NCI-H128 (cell line): Measurements from ENCODE around the gene MYCL.
"Not testable (repeated sequence)": the region's sequence is repeated elsewhere in the genome, so short reads cannot be mapped to it uniquely, and the experiment has no call there.

Experiments
- DNase-seq: peaks from one replicate; lab custom pipeline; 2025; ENCODE audit not compliant: unreplicated experiment; lab: John Stamatoyannopoulos, UW

MYCL gene

GRCh38 chr1:39892601-39893595, 8.8 kb downstream of the MYCL start:
- no peak for DNase-seq

- DNase-seq = no peak
These were observed 10.8 kb downstream of the MYCL start for GRCh38 chr1:39890880-39891279.

DNA sequence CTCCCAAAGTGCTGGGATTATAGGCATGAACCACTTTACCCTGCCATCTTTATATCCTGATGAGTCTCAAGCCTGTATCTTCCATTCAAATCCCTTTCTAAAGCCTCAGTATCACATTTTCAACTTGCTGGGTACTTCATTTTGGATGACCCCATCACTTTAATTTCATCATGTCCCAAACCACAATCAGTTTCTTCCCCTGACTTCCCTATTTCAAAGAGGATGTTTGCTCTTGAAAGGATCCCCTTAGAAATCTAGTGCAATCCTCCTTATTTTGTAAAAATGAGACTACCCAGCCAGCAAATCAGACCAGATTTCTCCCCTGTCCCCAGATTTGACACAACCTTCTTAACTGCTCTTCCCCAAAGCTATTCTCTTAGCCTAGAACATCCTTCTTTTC, 11.4 kb downstream of the MYCL start:
- DNase-seq = no peak

GRCh38 chr1:39886757-39887231, 14.9 kb downstream of the MYCL start:
- no peak for DNase-seq

DNA sequence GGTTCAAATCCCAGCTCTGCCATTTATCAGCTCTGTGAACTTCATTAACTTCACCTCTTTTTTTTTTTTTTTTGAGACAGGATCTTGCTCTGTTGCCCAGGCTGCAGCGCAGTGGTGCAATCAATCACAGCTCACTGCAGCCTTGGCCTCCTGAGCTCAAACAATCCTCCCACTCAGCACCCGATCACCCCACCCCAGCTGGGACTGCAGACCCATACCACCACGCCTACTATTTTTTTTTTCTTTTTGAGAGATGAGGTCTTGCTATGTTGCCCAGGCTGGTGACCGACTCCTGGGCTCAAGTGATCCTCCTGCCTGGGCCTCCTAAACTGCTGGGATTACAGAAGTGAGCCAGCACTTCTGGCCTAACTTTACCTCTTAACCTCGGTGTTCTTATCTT, 16.2 kb downstream of the MYCL start:
- no peak for DNase-seq

GRCh38 chr1:39882152-39882551, 19.6 kb downstream of the MYCL start:
- DNase-seq = no peak

DNA sequence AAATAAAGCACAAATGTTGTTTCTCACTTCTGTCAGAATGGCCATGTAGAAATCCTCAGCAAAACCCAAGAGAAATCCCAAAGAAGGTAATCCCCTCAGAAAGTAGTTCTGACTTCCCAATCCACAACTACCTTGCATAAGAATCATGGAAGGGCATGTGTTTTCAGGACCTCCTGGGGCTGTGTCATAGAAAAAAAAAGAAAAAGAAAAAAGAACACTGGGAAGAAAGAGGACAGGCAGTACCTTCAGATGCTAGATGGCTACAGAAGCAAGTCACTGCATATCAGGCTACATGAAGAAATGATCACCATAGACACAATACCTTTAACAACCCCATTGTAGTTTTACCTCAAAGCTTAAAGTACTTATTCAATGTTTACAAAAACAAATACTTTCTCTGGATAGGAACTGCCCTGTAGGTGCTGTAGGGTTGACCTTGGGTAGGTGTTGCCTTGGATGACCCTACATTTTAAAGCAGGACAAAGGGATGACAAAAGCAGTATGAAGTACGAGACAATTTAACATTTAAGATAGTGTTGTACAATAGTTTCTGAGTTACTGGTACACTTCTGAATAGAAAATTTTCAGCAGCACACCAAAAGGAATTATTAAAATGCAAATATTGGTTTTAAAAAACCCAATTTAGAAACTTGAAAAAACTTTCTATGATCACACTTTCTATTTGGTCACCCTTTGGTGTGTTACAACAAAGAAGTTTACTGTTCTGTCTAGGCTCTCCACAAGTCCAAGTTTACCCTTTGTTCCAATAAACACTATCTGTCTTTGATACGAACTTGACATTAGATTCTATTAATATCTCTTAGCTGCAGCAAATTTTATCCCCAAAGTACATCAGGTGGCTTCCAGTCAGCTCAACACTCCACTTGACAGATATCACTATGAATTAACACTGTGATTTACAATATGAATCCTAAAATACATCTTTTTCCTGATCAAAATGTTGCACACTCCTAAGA, 23.4 kb downstream of the MYCL start:
- no peak for DNase-seq

GRCh38 chr1:39877231-39877778, 24.4 kb downstream of the MYCL start:
- no peak for DNase-seq

DNA sequence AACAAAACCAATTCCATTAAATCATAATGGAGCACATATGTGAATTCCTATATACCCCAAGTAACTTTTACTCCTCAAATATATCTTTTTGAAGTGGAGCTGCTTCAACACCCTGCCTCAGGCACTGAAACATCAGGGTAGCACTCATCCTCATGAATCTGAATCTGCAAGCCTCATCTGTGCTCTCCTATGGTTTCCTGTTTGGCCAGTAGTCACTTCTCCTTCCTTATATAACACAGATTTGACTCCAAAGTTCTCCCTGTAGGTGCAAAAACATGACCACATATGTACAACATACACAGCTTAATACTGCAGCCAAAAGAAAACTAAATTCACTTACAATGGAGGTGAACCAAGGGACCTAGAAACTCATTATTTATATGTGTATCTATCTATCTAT, 25.6 kb downstream of the MYCL start:
- DNase-seq = no peak

DNA sequence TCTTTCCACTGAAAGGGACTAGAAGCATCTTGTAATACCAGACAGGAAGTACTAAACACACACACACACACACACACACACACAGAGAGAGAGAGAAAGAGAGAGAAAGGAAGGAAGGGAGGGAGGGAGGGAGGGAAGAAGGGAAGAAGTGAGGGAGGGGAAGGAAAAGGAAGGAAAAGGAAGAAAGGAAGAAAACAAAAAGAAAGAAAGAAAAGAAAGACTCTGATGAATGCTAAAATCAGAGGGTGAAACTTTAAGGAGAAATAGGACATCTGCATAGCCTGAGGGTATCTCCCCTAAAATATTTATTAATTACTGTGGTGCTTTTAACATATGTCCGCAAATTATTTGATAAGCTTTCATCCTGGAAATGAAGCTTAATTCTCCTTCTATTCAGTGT, 29.0 kb downstream of the MYCL start:
- DNase-seq = no peak

DNA sequence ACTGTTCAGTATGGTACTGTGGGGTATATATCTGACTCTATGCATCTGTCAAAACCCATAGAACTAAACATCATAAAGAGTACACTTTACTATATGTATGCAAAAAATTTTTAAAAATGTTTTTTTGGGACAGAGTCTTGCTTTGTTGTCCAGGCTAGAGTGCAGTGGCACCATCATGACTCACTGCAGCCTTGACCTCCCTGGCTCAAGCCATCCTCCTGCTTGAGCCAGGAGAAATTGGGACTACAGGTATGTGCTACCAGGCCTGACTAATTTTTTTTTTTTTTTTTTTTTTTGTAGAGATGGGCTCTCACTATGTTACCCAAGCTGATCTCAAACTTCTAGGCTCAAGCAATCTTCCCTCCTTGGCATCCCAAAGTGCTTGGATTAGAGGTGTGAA, 29.9 kb downstream of the MYCL start:
- no peak for DNase-seq

GRCh38 chr1:39871043-39871442, 30.7 kb downstream of the MYCL start:
- not testable (repeated sequence) for DNase-seq

GRCh38 chr1:39869538-39870112, 32.1 kb downstream of the MYCL start:
- DNase-seq = not testable (repeated sequence)

GRCh38 chr1:39866767-39867166, 35.0 kb downstream of the MYCL start:
- no peak for DNase-seq

GRCh38 chr1:39865762-39866161, 36.0 kb downstream of the MYCL start:
- DNase-seq = no peak

DNA sequence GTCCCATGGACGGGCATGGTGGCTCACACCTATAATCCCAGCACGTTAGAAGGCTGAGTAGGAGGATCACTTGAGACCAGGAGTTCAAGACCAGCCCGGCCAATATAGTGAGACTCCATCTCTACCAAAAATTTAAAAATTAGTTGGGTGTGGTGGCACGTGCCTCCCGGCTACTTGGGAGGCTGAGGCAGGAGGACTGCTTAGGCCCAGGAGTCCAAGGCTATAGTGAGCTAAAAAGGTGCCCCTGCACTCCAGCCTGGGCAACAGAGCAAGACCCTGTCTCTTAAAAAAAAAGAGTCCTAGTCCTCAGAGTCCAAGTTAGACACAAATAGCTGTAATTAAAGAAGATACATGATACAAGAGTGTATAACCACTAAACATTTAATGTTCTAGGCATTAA, 38.5 kb downstream of the MYCL start:
- DNase-seq = no peak

DNA sequence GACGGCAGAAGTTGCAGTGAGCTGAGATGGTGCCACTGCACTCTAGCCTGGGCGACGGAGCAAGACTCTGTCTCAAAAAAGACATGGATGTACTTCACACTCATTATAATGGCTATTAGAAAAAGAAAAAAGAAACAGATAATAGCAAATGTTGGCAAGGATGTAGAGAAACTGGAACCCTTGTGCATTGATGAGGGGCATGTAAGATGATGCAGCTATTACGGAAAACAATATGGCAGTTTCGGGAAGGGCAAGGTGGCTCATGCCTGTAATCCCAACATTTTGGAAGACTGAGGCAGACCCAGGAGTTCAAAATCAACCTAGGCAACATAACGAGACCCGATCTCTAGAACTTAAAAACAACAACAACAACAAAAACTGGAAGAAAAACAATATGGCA, 40.7 kb downstream of the MYCL start:
- no peak for DNase-seq

GRCh38 chr1:39859859-39860812, 41.6 kb downstream of the MYCL start:
- no peak for DNase-seq

DNA sequence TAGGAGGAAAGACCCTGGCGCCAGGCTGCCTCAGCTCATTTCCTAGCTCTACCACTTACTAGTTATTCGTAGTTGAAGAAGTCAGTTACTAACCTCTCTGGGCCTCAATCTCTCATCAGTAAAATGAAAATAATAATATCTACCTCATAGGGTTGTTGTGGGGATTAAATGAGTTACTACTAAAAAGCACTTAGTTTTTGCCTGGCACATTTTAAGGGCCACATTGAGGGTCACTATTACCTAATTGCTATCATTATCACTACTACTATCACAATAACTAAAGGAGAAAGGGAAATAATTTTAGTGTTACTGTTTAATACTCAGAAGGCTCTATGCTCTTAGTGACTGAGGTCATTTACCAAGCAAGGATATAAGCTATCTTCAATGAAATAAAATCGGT, 43.4 kb downstream of the MYCL start:
- DNase-seq = no peak
